Transverse colon (tissue), 4 donors: ENCODE data around the gene FYCO1.

Source experiments
- CTCF ChIP-seq, 5 experiments: fragments of 200-600 bp in 3 of 5; fragments of 450-650 bp in 2 of 5; sonication (generic) in 3 of 5; IDR thresholded peaks; 1 replicate in 2 of 5; 2 replicates in 3 of 5; pipeline ENCODE4 v1.5.1; 2016 to 2017; ENCODE audit warnings: antibody characterized with exemption in 5 of 5, inconsistent platforms in 3 of 5, mild to moderate bottlenecking in 2 of 5, moderate library complexity in 1 of 5
- EP300 ChIP-seq: sonication (generic); formaldehyde crosslinking; IDR thresholded peaks from one replicate; pipeline ENCODE4 v1.6.1; 2017; ENCODE audit warnings: antibody characterized with exemption, low read depth
- POLR2A ChIP-seq: fragments of 450-650 bp; IDR thresholded peaks from one replicate; pipeline ENCODE4 v1.6.1; 2016; ENCODE audit warnings: antibody characterized with exemption, mild to moderate bottlenecking, moderate library complexity
- POLR2AphosphoS5 ChIP-seq, 3 donors: sonication (generic); formaldehyde crosslinking; IDR thresholded peaks; one replicate each; pipeline ENCODE4 v1.6.1; 2016; ENCODE audit warnings: antibody characterized with exemption in 3 of 3

DNA sequence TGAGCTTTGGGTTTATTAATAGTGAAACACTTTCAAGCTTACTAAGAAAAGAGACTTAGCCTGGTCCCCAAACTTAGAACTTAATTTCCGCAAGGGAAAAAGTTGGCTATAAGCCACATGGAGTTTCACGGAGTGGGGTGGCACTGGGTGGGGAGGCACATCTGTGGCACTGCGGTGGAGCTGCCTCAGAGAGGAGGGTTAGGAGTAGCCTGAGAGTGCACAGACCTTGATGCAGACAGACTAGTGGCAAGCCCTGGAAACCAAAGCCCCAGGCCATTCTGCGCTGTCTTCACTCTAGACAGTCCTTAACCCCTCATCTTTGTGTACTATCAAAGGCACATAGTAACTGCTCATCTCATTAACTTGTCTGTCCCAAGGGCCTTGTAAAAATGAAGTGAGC, 30.4 kb downstream of the FYCO1 start:
- TF ChIP-seq CTCF (IDR thresholded peaks at IDR 0.05): no peak
- no peak for TF ChIP-seq EP300
- TF ChIP-seq POLR2AphosphoS5 (IDR thresholded peaks at IDR 0.05): no peak
- TF ChIP-seq POLR2A: no peak
